DMS153 treated with DMSO at 0.1 percent for 48 hours (cell line): ENCODE data around the gene ITGAL.
A peak's percentile ranks its signal among the peaks of the same experiment; 100 is the strongest.

ENCODE experiments used
- DNase-seq: peaks from one replicate; lab custom pipeline; 2025; ENCODE audit not compliant: unreplicated experiment; lab: John Stamatoyannopoulos, UW

Gene ITGAL

GRCh38 chr16:30541502-30542329, 69.2 kb downstream of the ITGAL start:
- no peak for DNase-seq

GRCh38 chr16:30543067-30543466, 70.5 kb downstream of the ITGAL start:
- DNase-seq = no peak

- DNase-seq = no peak
Measured at GRCh38 chr16:30546115-30546514, 73.6 kb downstream of the ITGAL start.

- no peak for DNase-seq
Measured at GRCh38 chr16:30548416-30549253, 76.1 kb downstream of the ITGAL start.

- no peak for DNase-seq
Measured at GRCh38 chr16:30551781-30552180, 79.2 kb downstream of the ITGAL start.

- DNase-seq = no peak
Measured at GRCh38 chr16:30552956-30553355, 80.4 kb downstream of the ITGAL start.

- DNase-seq = no peak
Measured at GRCh38 chr16:30553393-30553899, 80.9 kb downstream of the ITGAL start.

GRCh38 chr16:30554557-30555314, 82.2 kb downstream of the ITGAL start:
- no peak for DNase-seq

GRCh38 chr16:30555315-30556124, 83.0 kb downstream of the ITGAL start:
- DNase-seq = no peak

GRCh38 chr16:30556125-30556473, 83.6 kb downstream of the ITGAL start:
- DNase-seq = no peak

GRCh38 chr16:30557707-30557956, 85.1 kb downstream of the ITGAL start:
- no peak for DNase-seq

GRCh38 chr16:30557957-30558788, 85.6 kb downstream of the ITGAL start, which contains the start of gene ZNF764:
TSS of gene ZNF764 (minus strand) at chr16:30558374. CDS start at chr16:30558182, 192 bp downstream.
- DNase-seq = peak; percentile 90

GRCh38 chr16:30558789-30559377, 86.3 kb downstream of the ITGAL start:
- DNase-seq = no peak

- DNase-seq = no peak
Measured at GRCh38 chr16:30559690-30560089, 87.1 kb downstream of the ITGAL start.

- no peak for DNase-seq
Measured at GRCh38 chr16:30561089-30561816, 88.7 kb downstream of the ITGAL start.

GRCh38 chr16:30562021-30562420, 89.5 kb downstream of the ITGAL start:
- DNase-seq = no peak

- DNase-seq = no peak
Measured at GRCh38 chr16:30565526-30565925, 93.0 kb downstream of the ITGAL start.

- DNase-seq = no peak
Measured at GRCh38 chr16:30565984-30566383, 93.4 kb downstream of the ITGAL start.

- DNase-seq = no peak
Measured at GRCh38 chr16:30566531-30566930, 94.0 kb downstream of the ITGAL start.
